ENCODE results near the gene ELK3. TPM values are rescaled to one million over a fixed set of nuclear protein-coding genes. Genes with fewer than 3 reads are reported as not detected.

The ELK3 gene
- total RNA-seq, 1 experiment from 2014 or later, result 34.1 TPM

- Mint-ChIP-seq H3K4me1 (ENCODE audit: low read depth, unreplicated experiment) (no peaks in the 10 kb centered on the region), H3K27ac (ENCODE audit: unreplicated experiment) (no peak overlapping the region), H3K4me3 (ENCODE audit: low read depth, unreplicated experiment) (no peak overlapping the region), H3K27me3 (ENCODE audit: unreplicated experiment) (peaks cover under 1% of the 10 kb centered on the region), H3K9me3 (ENCODE audit: low read depth, unreplicated experiment) (no peaks in the 10 kb centered on the region), H3K36me3 (ENCODE audit: insufficient read depth, unreplicated experiment) (no peaks in the 10 kb centered on the region)
- TF ChIP-seq CTCF (IDR thresholded peaks at IDR 0.05; ENCODE audit: unreplicated experiment), result no peak
- intact Hi-C loops (cut with micrococcal nuclease; ENCODE audit: unreplicated experiment), result no loop called here
- DNase-seq, result no peak
- no TSS peak for BruUV-seq (replicated peaks)
- CTCF ChIA-PET, result interaction anchor here (0.9 kb wide), 1 partner anchor 66 kb away, joined by 3 read pairs; no protein-coding TSS in a partner anchor
These were observed 36.7 kb upstream of the ELK3 start for GRCh38 chr12:96157427-96157826.

- H3K4me3 Mint-ChIP-seq (ENCODE audit: low read depth, unreplicated experiment), result no peak overlapping the region
- CTCF ChIA-PET, result no interaction called here
- no TSS peak for BruUV-seq (replicated peaks)
These were observed 29.0 kb upstream of the ELK3 start for GRCh38 chr12:96164951-96165811.

GRCh38 chr12:96166765-96167164, 27.4 kb upstream of the ELK3 start:
- CTCF ChIA-PET, result interaction anchor here (0.6 kb wide), 1 partner anchor 17 kb away, joined by 5 read pairs; no protein-coding TSS in a partner anchor
- intact Hi-C loops (cut with micrococcal nuclease; ENCODE audit: unreplicated experiment), result no loop called here
- no TSS peak for BruUV-seq (replicated peaks)
- H3K4me3 Mint-ChIP-seq (ENCODE audit: low read depth, unreplicated experiment), result no peak overlapping the region
- DNase-seq, result no peak
- peaks cover 25% of the 10 kb centered on the region for H3K27me3 Mint-ChIP-seq (ENCODE audit: unreplicated experiment)
- no peak overlapping the region for H3K27ac Mint-ChIP-seq (ENCODE audit: unreplicated experiment)
- no peaks in the 10 kb centered on the region for H3K9me3 Mint-ChIP-seq (ENCODE audit: low read depth, unreplicated experiment)
- TF ChIP-seq CTCF (IDR thresholded peaks at IDR 0.05; ENCODE audit: unreplicated experiment), result no peak
- H3K4me1 Mint-ChIP-seq (ENCODE audit: low read depth, unreplicated experiment), result no peaks in the 10 kb centered on the region
- no peaks in the 10 kb centered on the region for H3K36me3 Mint-ChIP-seq (ENCODE audit: insufficient read depth, unreplicated experiment)

More at GRCh38 chr12:96164951-96165811, 29.0 kb upstream of the ELK3 start:
- Mint-ChIP-seq H3K27ac (ENCODE audit: unreplicated experiment) (no peak overlapping the region), H3K36me3 (ENCODE audit: insufficient read depth, unreplicated experiment) (no peaks in the 10 kb centered on the region), H3K27me3 (ENCODE audit: unreplicated experiment) (peaks cover 19% of the 10 kb centered on the region), H3K9me3 (ENCODE audit: low read depth, unreplicated experiment) (no peaks in the 10 kb centered on the region), H3K4me1 (ENCODE audit: low read depth, unreplicated experiment) (no peaks in the 10 kb centered on the region)
- DNase-seq, result no peak
- no peak for TF ChIP-seq CTCF (IDR thresholded peaks at IDR 0.05; ENCODE audit: unreplicated experiment)
- intact Hi-C loops (cut with micrococcal nuclease; ENCODE audit: unreplicated experiment), result no loop called here

GRCh38 chr12:96167492-96167891, 26.7 kb upstream of the ELK3 start:
- no peak for DNase-seq
- Mint-ChIP-seq H3K27me3 (ENCODE audit: unreplicated experiment) (peaks cover 31% of the 10 kb centered on the region), H3K9me3 (ENCODE audit: low read depth, unreplicated experiment) (no peaks in the 10 kb centered on the region), H3K27ac (ENCODE audit: unreplicated experiment) (no peak overlapping the region), H3K4me3 (ENCODE audit: low read depth, unreplicated experiment) (no peak overlapping the region), H3K4me1 (ENCODE audit: low read depth, unreplicated experiment) (no peaks in the 10 kb centered on the region), H3K36me3 (ENCODE audit: insufficient read depth, unreplicated experiment) (no peaks in the 10 kb centered on the region)
- BruUV-seq (replicated peaks), result no TSS peak
- TF ChIP-seq CTCF (IDR thresholded peaks at IDR 0.05; ENCODE audit: unreplicated experiment), result no peak
- intact Hi-C loops (cut with micrococcal nuclease; ENCODE audit: unreplicated experiment), result no loop called here
- CTCF ChIA-PET, result no interaction called here

Data from Calu3 (cell line).